Testis (tissue), 2 donors: ENCODE data around the gene FARP1.

Experiments used
- CTCF ChIP-seq, 3 experiments: fragments of 450-650 bp in 2 of 3; fragments of 200-600 bp in 1 of 3; sonication (generic) in 1 of 3; IDR thresholded peaks; one replicate each; pipeline ENCODE4 v1.5.1; 2016 to 2019; ENCODE audit warnings: antibody characterized with exemption in 3 of 3, mild to moderate bottlenecking in 2 of 3, moderate library complexity in 1 of 3
- POLR2A ChIP-seq: fragments of 450-650 bp; IDR thresholded peaks from one replicate; pipeline ENCODE4 v1.6.1; 2017; ENCODE audit warnings: antibody characterized with exemption, mild to moderate bottlenecking, moderate library complexity

DNA sequence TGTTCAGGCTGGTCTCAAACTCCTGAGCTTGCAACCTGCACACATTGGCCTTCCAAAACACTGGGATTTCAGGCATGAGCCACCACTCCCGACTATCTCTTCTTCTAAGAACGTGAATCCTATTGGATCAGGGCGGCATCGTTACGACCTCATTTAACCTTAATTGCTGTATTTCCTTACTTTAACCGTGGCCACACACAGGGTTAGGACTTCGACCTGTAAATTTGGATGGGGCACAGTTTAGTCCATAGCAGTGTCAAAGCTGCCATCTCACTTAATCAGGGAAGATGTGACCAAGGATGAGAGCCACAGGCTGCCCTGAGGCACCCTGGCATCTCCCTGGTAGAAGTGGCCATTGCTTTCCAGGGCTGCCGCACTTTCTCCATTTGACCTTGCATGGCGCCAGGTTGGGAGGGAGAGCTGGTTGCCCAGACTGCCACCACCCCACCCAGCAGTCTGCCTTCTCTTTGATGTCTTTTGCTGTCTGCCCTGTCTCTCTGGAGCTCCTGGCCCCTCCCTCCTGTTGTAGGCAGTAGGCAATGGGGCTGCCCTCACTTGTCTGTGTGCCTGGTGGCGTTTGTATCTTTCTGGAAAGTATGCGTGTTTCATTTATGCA lies 175.5 kb downstream of the FARP1 start:
- TF ChIP-seq CTCF (IDR thresholded peaks at IDR 0.05) (no peak), POLR2A (no peak)
